Mesenteric fat pad (tissue), 1 donor: ENCODE measurements around the gene P2RX7. TPM values are rescaled to one million over a fixed set of nuclear protein-coding genes. Genes with fewer than 3 reads are reported as not detected.
"Not testable (repeated sequence)": the region's sequence is repeated elsewhere in the genome, so short reads cannot be mapped to it uniquely, and the experiment has no call there.

ENCODE experiments used
- DNase-seq: peaks from one replicate; pipeline ENCODE4 v3.0.0-alpha.2; 2020; ENCODE audit warnings: low spot score
- total RNA-seq: library from RNA; stranded (reverse); fragmentation: NEBNext Ultra II Directional; extraction: Animal tissue kit (Norgen Biotek cat#: 25700); gene quantifications from one replicate; pipeline ENCODE4 v1.2.1, GENCODE V29; 2021
- donor health status: DM: yes; HTN: yes; CAD: no.

Gene P2RX7
- total RNA-seq, 1 donor from 2014 or later = 4.7 TPM

DNA sequence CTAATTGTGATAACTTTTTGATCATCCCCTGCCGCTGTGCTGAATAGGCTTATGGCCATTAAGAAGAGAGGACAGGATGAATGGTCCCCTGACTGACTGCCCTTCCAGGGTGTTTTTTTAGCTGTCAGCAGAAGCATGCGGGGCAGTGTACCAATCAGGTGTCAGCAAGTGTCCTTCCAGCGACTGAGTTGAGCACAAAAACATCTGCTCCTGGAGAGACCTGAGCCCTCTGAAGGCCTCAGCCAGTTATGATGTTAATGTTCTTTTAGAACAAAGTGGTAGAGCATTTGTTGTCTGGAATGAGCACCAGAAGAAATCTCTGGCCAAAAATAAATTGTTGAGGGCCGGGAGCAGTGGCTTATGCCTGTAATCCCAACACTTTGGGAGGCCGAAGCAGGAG, 37.5 kb downstream of the P2RX7 start:
- no peak for DNase-seq

DNA sequence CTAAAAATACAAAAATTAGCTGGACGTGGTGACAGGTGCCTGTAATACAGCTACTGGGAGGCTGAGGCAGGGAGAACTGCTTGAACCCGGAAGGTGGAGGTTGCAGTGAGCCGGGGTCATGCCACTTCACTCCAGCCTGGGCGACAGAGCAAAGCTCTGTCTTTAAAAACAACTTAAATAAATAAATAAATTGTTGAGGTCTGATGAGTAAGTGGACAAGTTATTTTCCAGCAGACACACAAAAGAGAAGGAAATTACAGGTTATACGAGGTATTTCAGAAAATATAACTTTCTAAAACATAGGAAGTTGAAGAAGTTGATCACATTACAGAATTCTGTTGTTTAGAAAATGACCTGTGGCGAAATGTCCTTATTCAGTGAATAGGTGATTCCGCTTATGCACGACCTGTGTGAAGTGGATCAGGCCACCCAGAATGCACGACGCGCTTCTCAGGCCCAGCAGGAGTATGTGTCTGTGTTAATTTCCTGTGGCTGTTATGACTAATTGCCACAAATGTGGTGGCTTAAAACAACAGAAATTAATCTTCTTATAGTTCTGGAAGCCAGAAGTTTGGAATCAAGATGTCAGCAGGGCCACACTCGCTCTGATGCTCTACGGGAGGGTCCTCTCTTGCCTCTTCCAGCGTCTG, 38.1 kb downstream of the P2RX7 start:
- DNase-seq = no peak

DNA sequence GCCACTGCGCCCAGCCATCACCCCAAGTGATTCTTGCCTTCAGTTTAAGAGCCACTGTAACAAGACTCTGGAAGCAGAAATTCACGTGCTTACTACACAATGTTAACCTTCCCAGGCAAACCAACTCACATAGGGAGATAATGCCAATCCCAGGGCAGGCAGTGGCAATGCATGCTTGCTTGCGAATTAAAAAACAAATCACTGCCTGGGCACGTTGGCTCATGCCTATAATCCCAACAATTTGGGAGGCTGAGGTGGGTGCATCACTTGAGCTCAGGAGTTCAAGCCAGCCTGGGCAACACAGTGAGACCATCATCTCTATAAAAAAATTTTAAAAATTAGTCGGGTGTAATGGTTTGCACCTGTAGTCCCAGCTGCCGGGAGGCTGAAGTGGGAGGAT, 39.5 kb downstream of the P2RX7 start:
- DNase-seq = no peak

DNA sequence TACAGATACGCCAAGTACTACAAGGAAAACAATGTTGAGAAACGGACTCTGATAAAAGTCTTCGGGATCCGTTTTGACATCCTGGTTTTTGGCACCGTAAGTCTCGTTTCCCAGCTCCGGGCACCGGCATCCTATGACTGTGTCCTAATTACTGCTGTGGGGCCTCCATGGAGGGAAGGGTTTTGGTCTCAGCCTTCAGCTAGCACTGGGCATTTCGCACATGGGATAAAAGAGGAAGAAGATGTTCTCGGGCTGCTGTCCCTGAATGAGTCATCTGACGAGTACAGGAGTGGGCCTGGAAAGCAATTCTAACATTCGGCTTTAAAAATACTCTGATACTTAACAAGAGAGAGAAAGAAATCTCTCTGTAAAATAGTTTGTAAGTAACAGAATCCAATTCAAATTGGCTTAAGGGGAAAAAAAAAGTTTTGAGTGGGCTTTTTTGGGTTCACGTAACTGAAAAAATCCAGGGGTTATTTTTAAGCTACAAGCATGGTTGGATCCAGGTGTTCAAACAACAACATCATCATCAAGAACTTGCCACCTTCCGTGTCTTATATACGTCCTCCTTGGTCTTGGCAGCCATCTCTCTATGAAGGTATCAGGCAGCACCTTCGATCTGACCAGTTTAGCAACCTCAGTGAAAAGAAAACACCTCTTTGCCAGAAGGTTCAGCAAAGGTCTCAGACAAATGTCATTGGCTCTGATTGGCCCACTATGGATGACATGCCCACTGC, 42.9 kb downstream of the P2RX7 start:
- DNase-seq = no peak

DNA sequence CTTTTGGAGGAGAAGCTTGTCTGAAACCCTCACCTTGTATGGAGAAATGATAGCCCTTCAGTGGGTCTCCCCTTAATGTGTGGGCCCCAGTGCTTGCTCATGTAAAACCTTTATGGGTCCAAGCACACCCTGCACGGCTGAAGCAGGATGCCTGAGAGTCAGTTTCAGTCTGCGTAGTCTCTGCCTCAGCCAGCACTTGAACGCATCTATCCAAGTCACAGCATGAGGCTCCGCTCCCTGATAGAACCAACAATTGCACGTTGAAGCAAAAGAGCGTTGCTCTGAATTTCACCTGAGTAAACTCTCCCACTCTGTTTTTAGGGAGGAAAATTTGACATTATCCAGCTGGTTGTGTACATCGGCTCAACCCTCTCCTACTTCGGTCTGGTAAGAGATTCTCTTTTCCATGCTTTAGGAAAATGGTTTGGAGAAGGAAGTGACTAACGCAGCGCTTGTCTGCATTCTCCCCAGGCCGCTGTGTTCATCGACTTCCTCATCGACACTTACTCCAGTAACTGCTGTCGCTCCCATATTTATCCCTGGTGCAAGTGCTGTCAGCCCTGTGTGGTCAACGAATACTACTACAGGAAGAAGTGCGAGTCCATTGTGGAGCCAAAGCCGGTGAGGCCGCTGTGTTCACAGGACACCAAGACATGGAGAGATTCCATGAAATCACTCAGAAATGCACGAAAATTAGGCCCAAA, 44.3 kb downstream of the P2RX7 start:
- no peak for DNase-seq

DNA sequence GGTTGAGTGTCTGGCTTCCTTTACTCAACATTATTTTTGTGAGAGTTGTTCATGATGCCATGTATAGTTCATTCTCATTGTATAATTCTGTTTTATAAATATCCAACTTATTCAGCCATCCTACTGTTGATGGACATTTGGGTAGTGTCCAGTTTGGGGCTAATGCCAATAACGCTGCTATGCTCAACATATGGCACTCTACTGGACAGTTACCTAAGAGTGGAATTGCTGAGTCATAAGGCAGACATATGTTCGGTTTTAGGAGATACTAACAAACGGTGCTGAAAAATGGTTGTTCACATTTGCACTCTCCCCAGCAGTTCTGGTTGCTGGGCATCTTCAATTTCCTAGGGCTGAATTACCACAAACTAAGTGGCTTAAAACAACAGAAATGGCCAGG, 48.5 kb downstream of the P2RX7 start:
- no peak for DNase-seq

DNA sequence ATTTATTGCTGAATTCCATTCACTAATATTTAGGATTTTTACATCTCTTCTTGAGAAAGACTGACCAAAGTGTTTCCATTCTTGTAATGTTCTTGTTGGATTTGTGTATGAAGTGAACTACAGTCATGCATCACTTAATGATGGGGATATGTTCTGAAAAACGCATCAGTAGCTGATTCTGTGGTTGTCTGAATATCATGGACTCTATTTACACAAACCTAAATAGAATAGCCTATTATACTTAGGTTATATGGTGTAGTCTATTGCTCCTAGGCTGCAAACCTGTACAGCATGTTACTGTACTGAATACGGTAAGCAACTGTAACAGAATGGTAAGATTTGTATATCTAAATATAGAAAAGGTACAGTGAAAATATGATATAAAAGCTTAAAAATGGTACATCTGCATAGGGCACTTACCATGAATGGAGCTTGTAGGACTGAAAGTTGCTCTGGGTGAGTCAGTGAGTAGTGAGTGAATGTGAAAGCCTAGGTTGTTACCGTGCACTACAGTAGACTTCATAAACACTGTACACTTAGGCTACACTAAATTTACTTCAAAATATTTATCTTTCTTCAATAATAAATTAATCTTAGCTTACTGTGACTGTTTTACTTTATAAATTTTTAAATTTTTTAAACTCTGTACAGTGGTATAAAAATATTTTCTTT, 49.7 kb downstream of the P2RX7 start:
- no peak for DNase-seq

DNA sequence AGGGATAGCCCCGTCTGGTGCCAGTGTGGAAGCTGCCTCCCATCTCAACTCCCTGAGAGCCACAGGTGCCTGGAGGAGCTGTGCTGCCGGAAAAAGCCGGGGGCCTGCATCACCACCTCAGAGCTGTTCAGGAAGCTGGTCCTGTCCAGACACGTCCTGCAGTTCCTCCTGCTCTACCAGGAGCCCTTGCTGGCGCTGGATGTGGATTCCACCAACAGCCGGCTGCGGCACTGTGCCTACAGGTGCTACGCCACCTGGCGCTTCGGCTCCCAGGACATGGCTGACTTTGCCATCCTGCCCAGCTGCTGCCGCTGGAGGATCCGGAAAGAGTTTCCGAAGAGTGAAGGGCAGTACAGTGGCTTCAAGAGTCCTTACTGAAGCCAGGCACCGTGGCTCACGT, 51.7 kb downstream of the P2RX7 start:
- DNase-seq = no peak

DNA sequence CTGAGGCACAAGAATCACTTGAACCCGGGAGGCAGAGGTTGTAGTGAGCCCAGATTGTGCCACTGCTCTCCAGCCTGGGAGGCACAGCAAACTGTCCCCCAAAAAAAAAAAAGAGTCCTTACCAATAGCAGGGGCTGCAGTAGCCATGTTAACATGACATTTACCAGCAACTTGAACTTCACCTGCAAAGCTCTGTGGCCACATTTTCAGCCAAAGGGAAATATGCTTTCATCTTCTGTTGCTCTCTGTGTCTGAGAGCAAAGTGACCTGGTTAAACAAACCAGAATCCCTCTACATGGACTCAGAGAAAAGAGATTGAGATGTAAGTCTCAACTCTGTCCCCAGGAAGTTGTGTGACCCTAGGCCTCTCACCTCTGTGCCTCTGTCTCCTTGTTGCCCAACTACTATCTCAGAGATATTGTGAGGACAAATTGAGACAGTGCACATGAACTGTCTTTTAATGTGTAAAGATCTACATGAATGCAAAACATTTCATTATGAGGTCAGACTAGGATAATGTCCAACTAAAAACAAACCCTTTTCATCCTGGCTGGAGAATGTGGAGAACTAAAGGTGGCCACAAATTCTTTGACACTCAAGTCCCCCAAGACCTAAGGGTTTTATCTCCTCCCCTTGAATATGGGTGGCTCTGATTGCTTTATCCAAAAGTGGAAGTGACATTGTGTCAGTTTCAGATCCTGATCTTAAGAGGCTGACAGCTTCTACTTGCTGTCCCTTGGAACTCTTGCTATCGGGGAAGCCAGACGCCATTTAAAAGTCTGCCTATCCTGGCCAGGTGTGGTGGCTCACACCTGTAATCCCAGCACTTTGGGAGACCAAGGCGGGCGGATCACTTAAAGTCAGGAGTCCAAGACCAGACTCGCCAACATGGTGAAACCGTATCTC, 52.6 kb downstream of the P2RX7 start:
- DNase-seq = no peak

DNA sequence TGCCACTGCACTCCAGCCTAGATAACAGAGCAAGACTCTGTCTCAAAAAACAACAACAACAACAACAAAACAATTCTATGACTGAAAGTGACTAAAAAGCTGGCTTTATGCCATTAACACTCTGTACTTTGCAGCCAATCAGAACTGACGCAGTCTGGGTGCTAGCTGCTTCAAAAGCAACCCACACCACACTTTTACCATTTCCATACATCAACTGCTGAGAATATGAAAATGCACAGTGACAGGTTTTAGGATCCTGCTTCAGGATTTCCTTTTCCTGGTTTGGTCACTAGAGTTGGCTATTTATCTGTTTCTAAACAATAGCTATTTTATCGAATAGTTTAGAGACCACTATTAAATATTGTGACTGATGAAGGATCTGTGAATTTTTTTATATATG, 54.1 kb downstream of the P2RX7 start:
- no peak for DNase-seq

DNA sequence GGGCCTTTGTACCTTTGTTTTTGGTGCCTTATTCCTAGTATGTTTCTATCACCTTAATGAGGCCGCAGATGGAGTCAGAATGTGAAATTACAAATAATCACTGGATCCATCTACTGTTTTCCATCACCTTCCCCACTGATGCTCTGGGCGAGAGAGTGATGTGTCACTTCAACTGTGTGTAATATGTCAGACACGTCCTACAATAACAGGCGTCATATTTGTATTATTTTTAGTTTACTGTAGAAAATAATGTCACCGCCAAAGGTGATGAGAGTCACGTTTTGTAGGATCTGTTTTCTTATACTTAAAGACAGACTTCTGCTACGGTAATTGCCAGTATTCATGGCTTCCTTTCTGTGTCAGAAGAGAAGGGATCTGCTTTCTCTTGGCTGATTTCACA, 54.8 kb downstream of the P2RX7 start:
- no peak for DNase-seq

DNA sequence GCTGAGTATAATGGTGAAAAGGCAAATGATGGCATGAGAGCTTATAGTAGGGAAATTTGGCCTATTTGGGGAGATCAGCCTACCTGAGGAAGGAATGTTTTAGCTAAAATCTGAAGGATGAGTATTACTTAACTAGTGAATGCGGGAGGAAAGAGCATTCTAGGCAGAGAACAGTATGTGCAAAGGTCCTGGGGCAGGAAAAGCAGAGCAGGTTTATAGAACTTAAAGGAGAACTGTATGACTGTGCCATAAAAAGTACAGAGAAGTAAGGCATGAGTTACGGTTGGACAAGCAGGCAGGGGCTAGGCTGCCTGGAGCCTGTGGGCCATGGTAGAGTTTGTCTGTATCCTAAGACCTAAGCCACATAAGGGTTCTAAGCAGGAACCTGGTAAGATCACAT, 55.6 kb downstream of the P2RX7 start:
- no peak for DNase-seq

DNA sequence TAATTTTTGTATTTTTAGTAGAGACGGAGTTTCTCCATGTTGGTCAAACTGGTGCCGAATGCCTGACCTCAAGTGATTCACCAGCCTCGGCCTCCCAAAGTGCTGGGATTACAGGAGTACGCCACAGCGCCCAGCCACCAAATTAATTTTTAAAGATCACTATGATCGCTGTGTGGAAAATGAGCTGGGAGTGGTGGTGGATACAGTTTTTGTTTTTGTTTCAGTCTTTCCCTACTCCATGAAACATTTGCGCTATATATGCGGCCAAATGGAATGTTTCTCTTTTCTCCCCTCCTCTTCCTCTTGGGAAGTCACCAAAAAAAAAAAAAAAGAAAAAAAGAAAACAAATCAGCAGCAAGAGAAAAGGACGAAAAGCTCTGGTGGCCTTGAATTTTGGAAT, 56.5 kb downstream of the P2RX7 start:
- no peak for DNase-seq

DNA sequence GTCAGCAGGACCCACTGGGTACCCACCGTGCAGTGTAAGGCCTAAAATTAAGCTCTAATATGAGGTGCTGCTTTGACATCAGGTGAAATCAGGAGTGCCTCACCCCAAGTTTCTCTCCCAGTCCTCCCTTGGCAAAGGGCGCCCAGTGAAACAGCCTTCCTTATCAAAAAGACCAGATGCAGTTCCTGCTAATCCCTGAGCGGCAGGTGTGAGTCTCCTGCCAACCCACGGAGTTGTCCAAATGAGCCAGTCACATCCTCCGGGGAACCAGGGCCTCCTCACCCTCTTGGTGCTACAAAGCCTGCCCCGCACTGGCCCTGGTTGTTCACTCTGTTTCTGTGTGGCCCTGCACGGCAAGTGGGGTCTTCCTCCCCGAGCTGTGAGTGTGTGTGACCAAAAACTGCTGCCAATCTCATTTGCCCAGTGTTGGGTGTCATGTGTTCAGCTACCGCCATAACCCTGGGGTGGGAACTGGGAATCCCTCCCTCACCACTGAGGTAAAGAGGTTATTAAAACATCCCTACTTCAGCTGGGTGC, 57.0 kb downstream of the P2RX7 start:
- DNase-seq = no peak

DNA sequence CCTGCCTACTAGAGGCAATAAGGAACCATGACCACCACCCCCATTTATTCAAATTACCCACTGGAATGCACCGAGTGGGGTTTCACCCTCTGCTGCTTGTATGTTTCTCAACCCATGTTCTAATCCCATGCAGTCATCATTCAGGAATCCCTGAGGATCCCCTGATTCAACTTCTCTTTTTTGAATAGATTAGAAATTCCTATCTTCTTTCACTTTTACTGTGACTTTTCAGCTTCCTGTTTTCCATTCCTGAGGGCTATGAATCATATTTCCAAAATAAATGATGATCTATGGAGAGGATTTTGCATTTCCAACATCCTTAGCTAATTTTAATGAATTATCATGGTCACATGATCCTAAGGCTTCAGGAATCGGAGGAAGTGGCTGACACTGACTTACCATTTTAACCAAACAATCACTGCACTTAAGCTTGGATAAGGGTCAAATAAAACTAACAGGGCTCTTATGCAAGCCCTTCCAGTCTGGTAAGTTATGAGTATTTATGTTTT, 57.9 kb downstream of the P2RX7 start:
- no peak for DNase-seq

DNA sequence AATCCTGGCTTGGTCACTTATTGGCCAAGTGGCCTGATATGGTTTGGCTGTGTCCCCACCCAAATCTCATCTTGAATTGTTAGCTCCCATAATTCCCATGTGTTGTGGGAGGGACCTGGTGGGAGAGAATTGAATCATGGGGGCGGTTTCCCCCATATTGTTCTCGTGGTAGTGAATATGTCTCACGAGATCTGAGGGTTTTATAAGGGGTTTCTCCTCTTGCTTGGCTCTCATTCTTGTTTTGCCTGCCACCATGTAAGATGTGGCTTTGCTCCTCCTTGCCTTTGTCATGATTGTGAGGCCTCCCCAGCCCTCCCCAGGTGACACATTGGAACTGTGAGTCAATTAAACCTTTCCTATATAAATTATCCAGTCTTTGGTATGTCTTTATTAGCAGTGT, 58.5 kb downstream of the P2RX7 start:
- no peak for DNase-seq

DNA sequence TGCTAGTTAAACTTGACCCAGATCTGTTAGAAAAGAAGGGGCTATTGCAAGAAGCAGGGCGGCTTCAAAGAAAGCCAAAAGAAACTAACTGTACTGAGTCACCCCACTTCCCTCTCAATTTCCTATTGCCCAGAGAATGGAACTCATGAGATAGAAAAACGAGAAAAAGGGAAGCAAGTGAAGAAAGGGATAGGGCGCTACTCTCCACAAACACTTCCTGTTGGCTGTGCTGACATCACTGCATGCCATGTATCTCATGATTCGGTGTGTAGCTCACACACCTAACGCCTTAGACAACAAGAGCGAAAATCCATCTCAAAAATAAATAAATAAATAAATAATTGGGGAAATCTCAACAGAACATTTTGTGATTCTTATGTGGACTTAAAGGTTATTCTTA, 64.2 kb downstream of the P2RX7 start:
- no peak for DNase-seq

DNA sequence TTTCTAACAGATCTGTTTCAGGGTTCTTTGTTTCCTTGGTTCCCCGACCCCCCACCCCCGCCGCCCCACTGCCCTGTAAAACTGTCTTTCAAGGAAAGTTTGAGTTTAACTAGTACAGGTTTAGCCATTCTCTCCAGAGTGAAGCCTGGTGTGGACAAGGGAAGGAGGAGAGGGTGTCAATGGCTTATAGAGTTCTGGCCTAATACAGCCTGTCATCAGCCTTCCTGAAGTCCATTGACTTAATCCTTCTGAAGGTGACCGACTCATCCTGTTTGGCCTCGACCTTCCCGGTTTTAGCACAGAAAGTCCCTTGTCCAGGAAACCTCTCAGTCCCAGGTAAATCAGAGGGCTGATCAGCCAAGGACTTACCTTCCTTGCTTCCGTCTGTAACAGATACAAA, 66.3 kb downstream of the P2RX7 start:
- no peak for DNase-seq

DNA sequence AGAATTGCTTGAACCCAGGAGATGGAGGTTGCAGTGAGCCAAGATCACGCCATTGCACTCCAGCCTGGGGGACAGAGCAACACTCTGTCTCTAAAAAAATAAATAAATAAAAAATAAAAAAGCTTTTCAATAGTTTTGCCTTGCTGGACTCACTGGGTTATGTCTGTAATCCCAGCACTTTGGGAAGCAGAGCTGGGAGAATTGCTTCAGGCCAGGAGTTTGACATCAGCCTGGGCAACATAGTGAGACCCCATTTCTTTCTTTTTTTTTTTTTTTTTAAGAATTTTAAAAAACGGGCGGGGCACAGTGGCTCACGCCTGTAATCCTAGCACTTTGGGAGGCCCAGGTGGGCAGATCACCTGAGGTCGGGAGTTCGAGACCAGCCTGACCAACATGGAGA, 68.5 kb downstream of the P2RX7 start:
- DNase-seq = not testable (repeated sequence)
